ENCODE results near the gene TMLHE. TPM values are rescaled to one million over a fixed set of nuclear protein-coding genes. Genes with fewer than 3 reads are reported as not detected.
"Not testable (repeated sequence)": the region's sequence is repeated elsewhere in the genome, so short reads cannot be mapped to it uniquely, and the experiment has no call there.

Gene TMLHE, protein sequence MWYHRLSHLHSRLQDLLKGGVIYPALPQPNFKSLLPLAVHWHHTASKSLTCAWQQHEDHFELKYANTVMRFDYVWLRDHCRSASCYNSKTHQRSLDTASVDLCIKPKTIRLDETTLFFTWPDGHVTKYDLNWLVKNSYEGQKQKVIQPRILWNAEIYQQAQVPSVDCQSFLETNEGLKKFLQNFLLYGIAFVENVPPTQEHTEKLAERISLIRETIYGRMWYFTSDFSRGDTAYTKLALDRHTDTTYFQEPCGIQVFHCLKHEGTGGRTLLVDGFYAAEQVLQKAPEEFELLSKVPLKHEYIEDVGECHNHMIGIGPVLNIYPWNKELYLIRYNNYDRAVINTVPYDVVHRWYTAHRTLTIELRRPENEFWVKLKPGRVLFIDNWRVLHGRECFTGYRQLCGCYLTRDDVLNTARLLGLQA
- total RNA-seq: 21.7 TPM

DNA sequence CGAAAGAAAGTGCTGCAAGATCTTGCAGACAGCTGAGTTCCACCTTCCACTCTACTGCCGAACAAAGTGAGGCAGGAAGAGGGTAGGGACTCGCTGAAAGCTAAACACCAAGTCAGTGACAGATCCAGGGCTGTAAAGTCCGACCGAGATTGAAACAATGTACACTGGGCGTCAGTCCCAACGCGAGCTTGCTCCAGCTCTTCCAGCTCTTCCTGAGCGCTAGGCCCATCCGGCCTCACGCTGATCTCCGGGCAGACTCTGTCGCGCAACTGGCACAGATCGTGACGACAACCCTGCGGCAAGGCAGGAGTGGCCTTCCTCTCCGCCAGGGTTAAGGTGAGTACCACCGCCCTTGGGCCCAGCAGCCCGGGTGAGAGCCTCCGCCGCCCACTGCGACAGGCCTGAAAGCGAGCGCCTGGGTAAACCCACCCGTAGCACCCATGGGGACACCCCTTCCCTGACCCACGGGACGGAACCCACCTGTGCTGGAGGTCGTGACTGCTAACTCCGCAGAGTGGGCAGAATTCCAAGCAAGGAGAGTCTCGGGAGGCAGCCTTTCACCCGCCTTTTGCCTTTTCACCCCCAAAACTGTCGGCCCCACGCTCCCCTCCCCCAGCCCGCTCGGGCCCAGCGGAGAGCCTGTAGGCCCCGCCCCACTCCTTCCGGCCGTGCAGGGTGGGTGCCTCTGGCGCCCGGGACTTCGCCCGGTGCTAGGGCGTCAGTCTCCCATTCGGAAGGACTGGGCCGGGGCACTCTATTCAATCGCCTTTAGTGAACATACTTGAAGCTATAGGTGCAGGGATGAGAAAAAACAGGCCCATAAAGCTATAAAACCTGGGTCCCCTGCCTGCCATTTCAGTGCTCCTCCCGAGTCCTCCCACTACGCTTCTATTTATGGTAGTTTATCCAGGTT is at the start of gene TMLHE, which contains the start of gene SPRY3:
Gene TMLHE (minus strand): TSS at position 641 of the 913 bp plus-strand sequence. CDS start 67,676 bp downstream, outside the sequence.
Gene SPRY3 (plus strand): TSS at position 275 of the 913 bp plus-strand sequence.
- DNase-seq: peak; percentile 7

DNA sequence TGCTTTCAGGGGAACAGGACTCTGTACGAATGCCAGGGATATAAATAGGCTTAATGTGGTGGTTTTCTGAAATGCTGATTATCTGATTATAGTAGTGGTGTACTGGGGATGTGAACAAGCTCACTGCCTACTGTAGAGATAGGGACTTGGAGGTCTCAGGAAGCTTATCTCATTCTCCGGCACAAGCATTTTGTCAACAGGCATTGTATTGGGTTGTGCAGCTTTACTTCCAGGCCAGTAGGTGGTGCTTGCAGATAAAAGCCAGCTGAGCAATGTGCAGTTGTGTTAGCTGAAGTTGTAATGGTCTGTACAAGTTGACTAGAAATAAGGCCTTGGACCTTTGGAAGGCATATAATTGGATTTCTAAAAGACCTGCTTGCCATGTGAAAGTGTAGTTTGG is 49.5 kb upstream of the TMLHE start:
- no peak for DNase-seq

DNA sequence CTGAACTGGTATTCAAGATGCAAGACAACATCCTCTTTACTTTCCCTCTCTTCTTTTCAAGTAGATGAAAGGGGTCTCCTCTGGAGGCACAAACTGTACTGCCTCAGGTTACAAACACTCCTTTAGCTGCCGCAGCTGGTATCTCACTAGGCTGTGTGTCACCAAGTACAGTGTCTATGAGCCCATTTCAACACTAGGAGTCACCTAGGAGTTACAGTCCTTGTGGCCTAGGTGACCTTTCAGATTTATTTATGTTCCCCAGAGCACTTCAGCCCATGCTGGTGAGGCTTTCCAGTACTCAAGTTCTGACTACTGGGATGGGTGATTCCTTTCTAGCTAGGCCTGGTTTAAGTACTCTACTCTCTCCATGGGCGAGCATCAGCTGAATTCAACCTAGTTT is 32.4 kb upstream of the TMLHE start:
- no peak for DNase-seq

DNA sequence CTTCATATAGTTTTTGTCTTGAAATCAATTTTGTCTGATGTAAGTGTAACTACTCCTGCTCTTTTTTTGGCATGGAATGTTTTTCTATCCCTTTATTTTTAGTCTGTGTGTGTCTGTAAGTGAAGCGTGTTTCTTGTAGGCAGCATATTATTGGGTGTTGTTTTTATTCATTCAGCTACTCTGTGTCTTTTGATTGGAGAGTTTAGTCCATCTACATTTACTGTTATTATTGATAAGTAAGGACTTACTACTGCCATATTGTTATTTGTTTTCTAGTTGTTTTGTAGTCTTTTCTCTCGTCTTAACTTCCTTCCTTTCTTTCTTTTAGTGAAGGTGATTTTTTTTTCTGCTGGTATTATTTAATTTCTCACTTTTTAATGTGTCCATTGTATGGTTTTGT is 30.5 kb upstream of the TMLHE start:
- no peak for DNase-seq

DNA sequence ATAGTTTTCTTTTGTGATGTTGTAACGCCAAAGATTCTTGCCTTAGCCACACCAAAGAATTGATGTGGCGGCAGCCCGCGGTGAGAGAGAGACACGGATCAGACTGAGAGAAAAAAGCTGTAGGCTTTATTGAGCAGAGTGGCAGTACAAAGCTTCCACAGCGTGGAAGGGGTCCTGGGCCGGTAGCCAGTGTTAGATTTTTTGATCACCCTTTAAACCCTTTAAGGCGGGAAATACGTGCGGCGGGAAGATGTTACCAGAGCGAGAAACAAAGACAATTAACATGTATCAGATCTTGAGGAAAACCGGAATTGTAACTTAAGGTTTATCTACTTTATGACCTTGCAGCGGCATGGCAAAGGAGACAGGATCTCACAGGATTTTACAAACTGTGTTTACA is 28.6 kb upstream of the TMLHE start:
- not testable (repeated sequence) for DNase-seq

DNA sequence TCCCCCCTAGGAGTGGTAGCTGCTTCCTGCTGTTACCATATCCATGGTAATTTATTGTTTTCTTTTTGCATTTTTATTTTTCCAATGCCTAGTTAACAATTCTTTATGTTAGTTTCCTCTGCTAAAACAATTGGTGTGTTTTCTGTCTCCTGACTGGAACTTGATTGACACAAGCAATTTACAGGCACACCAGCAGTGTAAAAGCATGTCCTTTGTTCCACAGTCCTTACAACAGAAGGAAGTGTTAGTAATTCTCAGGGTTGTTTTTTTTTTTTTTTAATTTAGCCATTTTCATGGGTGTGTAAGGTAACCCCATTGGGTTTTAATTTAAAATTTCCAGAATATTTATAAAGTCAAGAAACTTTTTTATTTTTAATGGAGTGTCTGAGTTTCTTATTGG is 25.0 kb upstream of the TMLHE start:
- DNase-seq: no peak

DNA sequence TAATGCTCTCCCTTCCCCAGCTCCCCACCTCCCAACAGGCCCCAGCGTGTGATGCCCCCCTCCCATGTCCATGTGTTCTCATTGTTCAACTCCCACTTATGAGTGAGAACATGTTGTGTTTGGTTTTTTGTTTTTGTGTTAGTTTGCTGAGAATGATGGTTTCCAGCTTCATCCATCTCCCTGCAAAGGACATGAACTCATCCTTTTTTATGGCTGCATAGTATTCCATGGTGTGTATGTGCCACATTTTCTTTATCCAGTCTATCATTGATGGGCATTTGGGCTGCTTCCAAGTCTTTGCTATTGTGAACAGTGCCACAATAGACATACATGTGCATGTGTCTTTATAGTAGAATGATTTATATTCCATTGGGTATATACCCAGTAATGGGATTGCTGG is 22.3 kb upstream of the TMLHE start:
- DNase-seq: not testable (repeated sequence)

DNA sequence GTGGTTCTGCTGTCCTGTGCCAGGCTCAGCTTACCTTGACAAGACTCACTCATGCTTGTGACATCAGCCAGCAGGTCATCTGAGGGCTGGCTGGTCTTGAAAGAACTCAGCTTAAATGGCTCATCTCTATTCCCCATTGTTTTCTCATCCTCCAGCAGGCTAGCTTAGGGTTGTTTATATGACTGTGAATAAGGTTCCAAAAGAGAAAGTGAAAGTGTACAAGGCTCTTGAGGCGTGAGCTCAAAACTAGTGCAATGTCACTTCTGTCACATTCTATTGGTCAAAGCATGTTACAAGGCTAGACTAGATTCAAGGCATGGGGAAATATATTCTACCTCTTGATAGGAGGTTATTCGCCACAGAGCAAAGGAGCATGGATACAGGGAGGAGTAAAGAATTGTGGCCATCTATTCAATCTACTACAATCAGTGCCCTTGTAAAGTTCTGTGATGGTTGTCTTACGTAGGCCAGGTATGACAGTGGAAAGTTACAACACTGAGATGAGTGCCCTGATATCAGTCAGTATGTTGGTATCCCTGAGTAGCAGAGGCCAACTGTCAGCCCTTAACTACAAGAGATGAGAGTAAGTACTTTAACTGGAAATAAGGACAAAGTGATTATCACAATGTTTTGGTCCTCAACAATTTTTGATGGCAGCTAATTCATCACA is 19.8 kb upstream of the TMLHE start:
- no peak for DNase-seq

DNA sequence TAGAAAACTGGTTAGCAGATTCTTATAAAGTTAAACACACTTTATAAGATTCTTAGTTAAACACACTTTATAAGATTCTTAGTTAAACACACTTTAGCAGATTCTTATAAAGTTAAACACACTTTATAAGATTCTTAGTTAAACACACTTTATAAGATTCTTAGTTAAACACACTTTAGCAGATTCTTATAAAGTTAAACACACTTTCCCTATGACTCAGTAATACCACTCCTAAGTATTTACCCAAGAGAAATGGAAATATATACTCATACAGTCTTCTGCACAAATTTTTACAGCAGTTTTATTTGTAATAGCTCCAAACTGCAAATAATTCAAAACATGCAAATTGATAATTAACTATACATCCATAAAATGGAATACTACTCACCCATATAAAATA is 7.4 kb upstream of the TMLHE start:
- DNase-seq: not testable (repeated sequence)

DNA sequence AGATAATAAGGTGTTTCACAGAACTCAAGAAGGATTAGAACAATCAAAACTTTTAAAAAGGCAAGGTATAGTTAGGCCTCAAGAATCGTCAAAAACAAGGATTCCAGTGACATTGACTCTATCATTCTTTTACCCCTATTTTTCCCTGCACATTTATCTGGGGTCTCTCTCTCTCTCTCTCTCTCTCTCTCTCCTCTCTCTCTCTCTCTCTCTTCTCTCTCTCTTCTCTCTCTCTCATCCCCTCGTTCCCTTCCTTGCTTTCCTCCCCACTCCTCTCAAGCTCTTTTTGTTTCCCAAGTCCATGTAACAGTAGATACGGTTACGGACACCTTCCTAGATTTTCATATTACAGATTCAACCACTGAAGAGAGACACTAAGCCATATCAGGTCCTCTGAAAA is 3.2 kb upstream of the TMLHE start:
- DNase-seq: no peak

DNA sequence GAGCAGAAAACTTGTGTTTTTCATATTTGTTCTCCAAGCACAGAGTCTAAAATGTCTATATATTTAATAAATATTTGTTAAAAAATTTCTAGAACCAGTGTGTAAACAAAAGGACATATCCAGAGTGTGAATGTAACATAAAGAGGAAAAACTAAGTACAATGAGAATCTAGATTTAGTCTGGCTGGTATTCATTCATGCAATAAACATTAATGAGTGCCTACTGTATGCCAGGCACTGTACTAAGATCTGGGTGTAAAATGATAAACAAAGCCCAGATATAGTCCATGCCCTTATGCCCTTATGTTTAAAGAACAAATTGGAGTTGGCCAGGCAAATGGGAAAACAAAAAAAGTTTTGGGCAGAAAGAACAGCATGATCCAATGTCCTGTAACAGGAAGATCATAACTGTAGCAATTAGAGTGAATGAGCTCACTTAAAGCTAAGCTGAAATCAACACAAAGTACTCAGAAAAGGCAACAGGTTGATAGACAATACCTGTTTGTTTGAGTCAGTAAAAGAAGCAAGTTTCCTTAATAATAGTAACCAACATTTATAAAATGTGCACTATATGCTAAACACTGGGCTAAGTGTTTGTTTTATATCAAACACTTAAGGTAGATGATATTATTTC is 1.3 kb upstream of the TMLHE start:
- DNase-seq: no peak

DNA sequence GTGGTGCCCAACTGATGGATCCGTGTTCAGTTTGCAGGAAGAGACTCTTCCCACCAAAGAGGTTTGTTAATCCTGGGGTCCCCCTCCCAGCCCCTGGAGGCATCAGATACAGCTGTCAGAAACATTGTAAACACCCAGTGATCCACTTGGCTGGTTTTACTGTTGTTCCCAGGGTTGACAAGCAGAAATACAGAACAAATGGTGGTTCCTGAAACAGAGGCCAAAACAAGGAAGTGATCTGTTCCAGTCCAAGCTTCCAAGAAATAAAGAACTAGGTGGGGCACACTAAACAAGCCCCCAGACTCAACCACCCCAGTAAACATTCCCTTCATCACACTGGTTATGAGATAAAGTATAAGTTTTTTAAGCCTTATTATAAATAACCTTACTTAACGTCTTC is 1.4 kb downstream of the TMLHE start:
- DNase-seq: no peak

DNA sequence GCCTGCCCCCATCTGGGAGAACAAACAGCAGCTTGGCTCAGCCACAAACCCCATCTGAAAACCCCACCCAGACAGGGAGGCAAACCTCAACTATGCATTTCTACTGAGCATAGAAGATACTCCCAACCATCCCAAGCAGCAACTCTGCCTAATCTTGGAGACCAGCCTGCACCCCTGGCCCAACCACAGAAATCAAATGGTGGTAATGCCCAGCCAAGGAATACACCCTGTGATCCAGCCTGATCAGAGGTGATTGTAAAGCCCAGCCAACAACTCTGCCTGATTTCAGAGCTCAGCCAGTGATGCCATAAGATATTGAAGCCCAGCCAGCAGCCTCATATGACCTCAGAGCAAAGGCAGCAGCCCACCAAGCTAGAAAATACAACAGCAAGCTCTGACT is 19.8 kb downstream of the TMLHE start:
- DNase-seq: no peak

DNA sequence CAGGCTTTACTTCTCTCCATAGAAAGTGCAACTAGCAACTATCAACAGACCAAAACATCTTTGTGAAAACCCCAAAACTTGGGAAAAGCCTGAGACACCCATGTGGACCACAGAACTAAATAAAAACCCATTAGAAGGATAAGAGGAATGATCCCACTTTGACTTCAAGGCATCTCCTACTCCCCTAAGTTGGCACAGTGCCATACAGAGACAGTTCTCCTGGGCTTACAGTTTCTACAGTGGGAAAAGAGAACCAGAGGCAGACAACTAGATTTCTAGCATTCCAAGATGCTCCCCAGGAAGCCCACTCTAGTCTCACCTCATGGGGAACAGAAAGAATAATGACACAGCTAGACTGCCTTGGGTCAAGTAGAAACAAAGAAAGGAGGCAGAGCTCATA is 20.4 kb downstream of the TMLHE start:
- DNase-seq: no peak

DNA sequence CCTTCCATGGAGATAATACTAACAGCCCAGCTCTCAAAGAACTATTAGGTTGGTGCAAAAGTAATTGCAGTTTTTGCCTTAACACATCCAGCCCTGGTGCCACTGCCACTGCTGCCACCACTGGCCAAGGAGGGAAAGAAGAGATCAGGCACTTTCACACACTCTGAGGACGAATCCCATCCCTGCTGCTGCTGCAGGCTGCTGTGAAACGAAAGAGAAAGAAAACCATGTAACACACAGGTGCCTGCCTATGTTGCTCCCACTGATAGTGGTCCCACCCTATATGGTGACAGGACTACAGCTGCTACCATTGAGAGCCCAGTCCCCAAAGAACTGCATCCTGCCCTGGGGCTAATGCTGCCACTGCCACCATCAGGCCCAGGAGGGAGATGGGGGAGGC is 35.1 kb downstream of the TMLHE start:
- DNase-seq: no peak

DNA sequence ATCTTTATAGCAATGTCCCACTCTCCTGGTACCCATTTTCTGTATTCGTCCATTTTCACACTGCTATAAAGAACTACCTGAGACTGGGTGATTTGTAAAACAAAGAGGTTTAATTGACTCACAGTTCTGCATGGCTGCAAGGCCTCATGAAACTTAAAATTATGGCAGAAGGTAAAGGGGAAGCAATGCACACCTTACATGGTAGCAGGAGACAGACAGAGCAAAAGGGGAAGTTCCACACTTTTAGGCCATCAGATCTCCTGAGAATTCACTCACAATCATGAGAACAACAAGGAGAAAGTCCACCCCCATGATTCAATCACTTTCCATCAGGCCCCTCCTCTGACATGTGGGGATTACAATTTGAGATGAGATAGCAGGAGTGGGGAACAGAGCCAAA is 49.7 kb downstream of the TMLHE start:
- no peak for DNase-seq

DNA sequence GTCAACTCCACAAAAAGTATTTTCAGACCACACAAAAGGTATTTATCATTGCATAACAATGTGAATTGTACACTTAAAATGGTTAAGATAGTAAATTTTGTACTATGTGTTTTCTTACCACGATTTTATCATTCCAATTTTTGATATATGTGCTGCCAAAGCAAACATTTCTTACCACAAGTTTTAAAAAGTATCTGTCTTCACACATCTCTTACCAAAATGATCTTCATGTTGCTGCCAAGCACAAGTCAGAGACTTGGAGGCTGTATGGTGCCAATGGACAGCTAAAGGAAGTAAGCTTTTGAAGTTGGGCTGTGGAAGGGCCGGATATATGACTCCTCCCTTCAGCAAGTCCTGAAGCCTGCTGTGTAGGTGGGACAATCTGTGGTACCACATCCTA is 67.9 kb downstream of the TMLHE start:
- no peak for DNase-seq

DNA sequence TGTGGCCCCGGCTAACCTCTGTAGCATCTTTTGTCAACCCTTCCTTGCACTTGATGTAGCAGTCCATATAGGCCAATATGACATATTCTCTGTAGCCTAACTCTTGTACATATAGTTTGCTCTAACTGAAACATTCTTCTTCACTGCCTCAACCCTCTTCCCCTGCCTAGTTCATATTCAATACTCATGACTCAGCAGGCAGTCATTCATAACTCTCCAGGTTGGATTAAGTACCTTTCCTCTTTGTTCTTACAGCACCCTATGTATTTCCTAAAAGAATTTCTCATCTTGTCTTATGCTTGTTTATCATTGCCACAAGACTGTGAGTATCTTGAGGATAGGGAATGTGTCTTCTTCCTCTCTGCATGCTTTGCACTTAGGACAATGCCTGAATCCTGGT is 76.9 kb downstream of the TMLHE start:
- DNase-seq: no peak

DNA sequence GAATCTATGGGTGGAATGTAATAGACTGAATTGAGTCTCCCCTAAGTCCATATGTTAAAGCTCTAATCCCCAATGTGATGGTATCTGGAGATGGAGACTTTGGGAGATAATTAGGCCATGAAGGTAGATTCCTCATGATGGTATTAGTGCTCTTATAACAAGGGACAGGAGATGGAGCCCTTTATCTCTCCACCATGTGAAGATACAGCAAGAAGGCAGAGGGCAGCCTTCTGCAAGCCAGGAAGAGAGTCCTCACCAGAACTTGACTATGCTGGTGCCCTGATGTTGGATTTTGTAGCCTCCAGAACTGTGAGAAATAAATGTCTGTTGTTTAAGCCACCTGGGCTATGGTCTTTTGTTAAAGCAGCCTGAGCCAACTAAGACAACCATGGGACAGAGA is 78.0 kb downstream of the TMLHE start:
- DNase-seq: no peak

DNA sequence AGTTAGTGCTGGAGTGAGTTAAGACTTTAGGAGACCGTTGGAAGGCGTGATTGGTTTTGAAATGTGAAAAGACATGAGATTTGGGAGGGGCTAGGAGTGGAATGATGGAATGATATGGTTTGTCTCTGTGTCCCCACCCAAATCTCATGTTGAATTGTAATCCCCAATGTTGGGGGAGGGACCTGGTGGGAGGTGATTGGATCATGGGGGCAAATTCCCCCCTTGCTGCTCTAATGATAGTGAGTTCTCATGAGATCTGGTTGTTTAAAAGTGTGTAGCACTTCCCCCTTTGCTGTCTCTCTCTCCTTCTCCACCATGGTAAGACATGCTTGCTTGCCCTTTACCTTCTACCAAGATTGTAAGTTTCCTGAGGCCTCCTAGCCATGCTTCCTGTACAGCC is 85.7 kb downstream of the TMLHE start:
- not testable (repeated sequence) for DNase-seq

DNA sequence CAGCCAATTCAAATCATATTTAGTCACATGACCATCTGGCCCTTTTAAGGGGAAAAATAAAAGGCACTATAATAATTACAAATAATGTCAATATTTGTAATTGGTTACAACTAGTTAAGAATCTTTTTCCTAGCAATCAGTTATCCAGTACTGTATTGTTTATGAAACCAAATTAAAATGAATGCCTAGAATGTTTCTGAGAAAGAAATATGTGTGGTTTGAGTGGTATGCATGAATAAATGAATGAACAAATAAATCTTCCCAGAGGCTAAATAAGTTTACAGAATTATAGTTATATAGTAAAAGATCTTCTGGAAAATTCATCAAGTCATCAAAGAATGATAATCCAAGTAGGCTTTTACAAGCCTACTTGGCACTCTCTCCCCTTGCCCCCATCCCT is 98.5 kb downstream of the TMLHE start:
- no peak for DNase-seq

DNA sequence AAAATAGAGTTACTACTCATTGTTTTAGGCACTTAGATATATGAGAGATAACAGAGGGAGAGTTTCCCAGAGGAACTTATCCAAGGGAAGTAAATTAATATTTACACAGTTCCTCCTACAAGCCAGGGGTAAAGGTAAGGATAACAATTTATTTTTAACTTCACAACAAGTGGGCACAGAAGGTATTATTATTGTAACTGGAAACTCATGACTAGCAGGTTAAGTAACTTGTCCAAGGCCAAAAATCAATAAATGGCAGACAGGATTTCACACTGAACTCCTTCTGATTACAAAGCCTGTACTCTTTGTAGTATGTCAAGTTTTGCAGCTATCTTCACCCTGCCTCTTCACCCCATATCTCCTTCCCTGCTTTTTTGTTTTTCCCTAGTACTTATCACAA is 107.5 kb downstream of the TMLHE start:
- DNase-seq: no peak

Data from skin of body (tissue), 2 donors.